HG03045 (cell line): Measurements from ENCODE around the gene GAS7.
A peak's percentile ranks its signal among the peaks of the same experiment; 100 is the strongest.

ENCODE experiments used
- ATAC-seq: cut with Tn5 transposase; IDR thresholded peaks from one replicate; pipeline ENCODE4 v1.9.1; 2021; ENCODE audit warnings: mild to moderate bottlenecking, moderate library complexity; ENCODE audit not compliant: unreplicated experiment

The GAS7 gene

GRCh38 chr17:10053782-10054540 lies 144.4 kb downstream of the GAS7 start:
- ATAC-seq, result no peak

GRCh38 chr17:10052106-10052813 lies 146.1 kb downstream of the GAS7 start:
- ATAC-seq, result peak; percentile 43

- ATAC-seq, result no peak
Observed at GRCh38 chr17:10051112-10051511, 147.3 kb downstream of the GAS7 start.

- ATAC-seq, result peak; percentile 48
Observed at GRCh38 chr17:10050597-10051101, 147.8 kb downstream of the GAS7 start.

- no peak for ATAC-seq
Observed at GRCh38 chr17:10048629-10049350, 149.6 kb downstream of the GAS7 start.

- ATAC-seq, result no peak
Observed at GRCh38 chr17:10046786-10047785, 151.3 kb downstream of the GAS7 start.

GRCh38 chr17:10045871-10046658 lies 152.3 kb downstream of the GAS7 start:
- ATAC-seq, result no peak

GRCh38 chr17:10042589-10043244 lies 155.7 kb downstream of the GAS7 start:
- ATAC-seq, result no peak

- no peak for ATAC-seq
Observed at GRCh38 chr17:10041916-10042588, 156.4 kb downstream of the GAS7 start.

GRCh38 chr17:10041287-10041612 lies 157.2 kb downstream of the GAS7 start:
- no peak for ATAC-seq

GRCh38 chr17:10036511-10037061 lies 161.8 kb downstream of the GAS7 start:
- ATAC-seq, result no peak

- ATAC-seq, result no peak
Observed at GRCh38 chr17:10035885-10036284, 162.5 kb downstream of the GAS7 start.

GRCh38 chr17:10034719-10035475 lies 163.5 kb downstream of the GAS7 start:
- no peak for ATAC-seq

GRCh38 chr17:10033959-10034358 lies 164.4 kb downstream of the GAS7 start:
- ATAC-seq, result no peak

GRCh38 chr17:10033449-10033848 lies 165.0 kb downstream of the GAS7 start:
- ATAC-seq, result no peak

GRCh38 chr17:10032118-10032852 lies 166.1 kb downstream of the GAS7 start:
- no peak for ATAC-seq

GRCh38 chr17:10031606-10032005 lies 166.8 kb downstream of the GAS7 start:
- no peak for ATAC-seq
